ENCODE data around the gene PROK2. TPM values are rescaled to one million over a fixed set of nuclear protein-coding genes. Genes with fewer than 3 reads are reported as not detected.

PROK2 gene
- total and polyA plus RNA-seq, 7 donors = 0.08 to 0.81 (median 0.27) TPM; not detected in 2

DNA sequence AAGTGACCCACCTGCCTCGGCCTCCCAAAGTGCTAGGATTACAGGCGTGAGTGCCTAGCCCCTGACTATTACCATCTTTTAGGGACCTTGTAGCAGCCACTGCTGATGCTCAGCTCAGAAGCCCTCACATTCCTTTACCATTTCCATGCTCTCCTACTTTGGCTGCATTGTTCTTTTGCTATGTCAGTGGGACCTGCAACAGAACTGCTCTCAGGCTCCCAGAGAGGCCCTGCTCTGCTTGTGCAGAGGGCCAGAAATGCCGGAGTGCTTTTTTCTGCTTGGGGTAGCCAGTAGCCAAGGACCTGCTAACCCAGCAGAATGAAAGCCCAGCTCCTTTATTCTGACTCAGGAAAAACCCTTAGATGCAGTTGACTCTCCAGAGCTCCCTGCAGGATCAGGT, 18.3 kb upstream of the PROK2 start:
- TF ChIP-seq, protein P1, sequence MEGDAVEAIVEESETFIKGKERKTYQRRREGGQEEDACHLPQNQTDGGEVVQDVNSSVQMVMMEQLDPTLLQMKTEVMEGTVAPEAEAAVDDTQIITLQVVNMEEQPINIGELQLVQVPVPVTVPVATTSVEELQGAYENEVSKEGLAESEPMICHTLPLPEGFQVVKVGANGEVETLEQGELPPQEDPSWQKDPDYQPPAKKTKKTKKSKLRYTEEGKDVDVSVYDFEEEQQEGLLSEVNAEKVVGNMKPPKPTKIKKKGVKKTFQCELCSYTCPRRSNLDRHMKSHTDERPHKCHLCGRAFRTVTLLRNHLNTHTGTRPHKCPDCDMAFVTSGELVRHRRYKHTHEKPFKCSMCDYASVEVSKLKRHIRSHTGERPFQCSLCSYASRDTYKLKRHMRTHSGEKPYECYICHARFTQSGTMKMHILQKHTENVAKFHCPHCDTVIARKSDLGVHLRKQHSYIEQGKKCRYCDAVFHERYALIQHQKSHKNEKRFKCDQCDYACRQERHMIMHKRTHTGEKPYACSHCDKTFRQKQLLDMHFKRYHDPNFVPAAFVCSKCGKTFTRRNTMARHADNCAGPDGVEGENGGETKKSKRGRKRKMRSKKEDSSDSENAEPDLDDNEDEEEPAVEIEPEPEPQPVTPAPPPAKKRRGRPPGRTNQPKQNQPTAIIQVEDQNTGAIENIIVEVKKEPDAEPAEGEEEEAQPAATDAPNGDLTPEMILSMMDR (IDR thresholded peaks at IDR 0.05) = no peak
- no peaks in the 10 kb centered on the region for H3K36me3 ChIP-seq (ENCODE audit: insufficient read depth in 1 of 2, low read depth in 1 of 2)
- H3K4me3 ChIP-seq = no peak overlapping the region
- intact Hi-C loops (cut with DNase I) = no loop called here
- DNase-seq = no peak
- H3K4me1 ChIP-seq = no peaks in the 10 kb centered on the region
- H3K27me3 ChIP-seq (ENCODE audit: insufficient read depth in 3 of 3, low read length in 2 of 3) = peaks cover 1 to 7% (median 3%) of the 10 kb centered on the region in 3 donors
- H3K9me3 ChIP-seq = no peaks in the 10 kb centered on the region
- ATAC-seq = no peak
- 65 to 76% (median 73%) methylated on average over 3 of the region's 3 CpGs for WGBS, 3 donors
- H3K27ac ChIP-seq = no peak overlapping the region

- no peaks in the 10 kb centered on the region for H3K36me3 ChIP-seq (ENCODE audit: insufficient read depth in 1 of 2, low read depth in 1 of 2)
- no peaks in the 10 kb centered on the region for H3K4me1 ChIP-seq
- no peak overlapping the region for H3K27ac ChIP-seq
- H3K27me3 ChIP-seq (ENCODE audit: insufficient read depth in 3 of 3, low read length in 2 of 3) = peaks cover 1 to 7% (median 3%) of the 10 kb centered on the region in 3 donors
- no peak overlapping the region for H3K4me3 ChIP-seq
- WGBS, 3 donors = 84 to 89% (median 89%) methylated on average over 2 of the region's 2 CpGs
- H3K9me3 ChIP-seq = no peaks in the 10 kb centered on the region
- ATAC-seq (no peak), DNase-seq (no peak)
- intact Hi-C loops (cut with DNase I) = no loop called here
- TF ChIP-seq, protein P1 (IDR thresholded peaks at IDR 0.05) = no peak
Measured at GRCh38 chr3:71801986-71802385, 17.0 kb upstream of the PROK2 start.

GRCh38 chr3:71800023-71800422, 15.1 kb upstream of the PROK2 start:
- H3K4me1 ChIP-seq = no peaks in the 10 kb centered on the region
- H3K4me3 ChIP-seq = no peak overlapping the region
- DNase-seq (no peak), ATAC-seq (no peak)
- H3K27ac ChIP-seq = no peak overlapping the region
- TF ChIP-seq, protein P1 (IDR thresholded peaks at IDR 0.05) = no peak
- 56 to 66% (median 62%) methylated on average over 3 of the region's 3 CpGs for WGBS, 3 donors
- H3K36me3 ChIP-seq (ENCODE audit: insufficient read depth in 1 of 2, low read depth in 1 of 2) = no peaks in the 10 kb centered on the region
- peaks cover 1 to 7% (median 3%) of the 10 kb centered on the region in 3 donors for H3K27me3 ChIP-seq (ENCODE audit: insufficient read depth in 3 of 3, low read length in 2 of 3)
- no peaks in the 10 kb centered on the region for H3K9me3 ChIP-seq
- intact Hi-C loops (cut with DNase I) = no loop called here

DNA sequence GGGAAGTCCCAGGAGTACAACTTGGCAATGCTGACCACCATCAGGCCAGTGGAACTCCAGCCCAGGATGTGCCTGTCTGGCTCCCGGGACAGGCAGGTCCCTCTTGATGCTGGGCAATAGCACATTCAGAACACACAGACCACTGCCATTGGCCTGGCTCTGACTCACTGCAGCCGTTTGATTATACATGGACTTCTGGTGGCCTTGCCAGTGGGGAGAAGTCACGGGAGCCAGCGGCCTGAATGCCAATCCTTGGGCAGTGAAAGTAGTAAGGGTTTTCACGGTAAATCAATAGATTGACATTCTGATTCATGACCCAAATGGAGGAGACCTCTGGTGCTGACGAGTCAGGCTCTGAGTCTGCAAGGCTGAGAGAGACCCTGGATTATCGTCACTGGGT, 12.5 kb upstream of the PROK2 start:
- no peaks in the 10 kb centered on the region for H3K9me3 ChIP-seq
- H3K27ac ChIP-seq = no peak overlapping the region
- H3K4me1 ChIP-seq = no peaks in the 10 kb centered on the region
- ATAC-seq = no peak
- H3K4me3 ChIP-seq = no peak overlapping the region
- no peaks in the 10 kb centered on the region for H3K36me3 ChIP-seq (ENCODE audit: insufficient read depth in 1 of 2, low read depth in 1 of 2)
- peaks cover 1 to 6% (median 3%) of the 10 kb centered on the region in 3 donors for H3K27me3 ChIP-seq (ENCODE audit: insufficient read depth in 3 of 3, low read length in 2 of 3)
- 56 to 71% (median 65%) methylated on average over 7 of the region's 7 CpGs for WGBS, 3 donors
- intact Hi-C loops (cut with DNase I) = no loop called here
- no peak for DNase-seq
- TF ChIP-seq, protein P1 (IDR thresholded peaks at IDR 0.05) = no peak

- 82 to 90% (median 86%) methylated on average over 3 of the region's 3 CpGs for WGBS, 3 donors
Measured at GRCh38 chr3:71796290-71796689, 11.3 kb upstream of the PROK2 start.

More at GRCh38 chr3:71796290-71796689, 11.3 kb upstream of the PROK2 start:
- H3K9me3 ChIP-seq = no peaks in the 10 kb centered on the region
- H3K36me3 ChIP-seq (ENCODE audit: insufficient read depth in 1 of 2, low read depth in 1 of 2) = no peaks in the 10 kb centered on the region
- peaks cover 0 to 1% (median 0%) of the 10 kb centered on the region in 3 donors for H3K27me3 ChIP-seq (ENCODE audit: insufficient read depth in 3 of 3, low read length in 2 of 3)
- ATAC-seq (no peak), DNase-seq (no peak)
- TF ChIP-seq, protein P1 (IDR thresholded peaks at IDR 0.05) = no peak
- intact Hi-C loops (cut with DNase I) = no loop called here
- no peak overlapping the region for H3K27ac ChIP-seq
- no peak overlapping the region for H3K4me3 ChIP-seq
- no peaks in the 10 kb centered on the region for H3K4me1 ChIP-seq
